GM12878 (cell line): ENCODE data around the gene GRAMD1B. TPM values are rescaled to one million over a fixed set of nuclear protein-coding genes. Genes with fewer than 3 reads are reported as not detected.

Source experiments
- ATAC-seq: fragments of 200-7000 bp; cut with Tn5 transposase; 3 replicates; pipeline ENCODE4 v1.9.1; 2020; ENCODE audit warnings: mild to moderate bottlenecking, moderate library complexity
- BruUV-seq: library from RNA; stranded (reverse); fragments of 400-500 nt; replicated peaks from 2 replicates; lab custom pipeline; 2021; lab: Mats Ljungman, UMichigan
- CTCF ChIA-PET: fragments of 300-600 bp; sonication (Branson Sonifier 250); formaldehyde crosslinking; extraction: SDS; loops from one replicate; lab custom pipeline; 2021; ENCODE audit warnings: inconsistent platforms; lab: Yijun Ruan, JAX
- POLR2A ChIA-PET: fragments of 350-600 bp; formaldehyde crosslinking; extraction: SDS; loops from one replicate; lab custom pipeline; 2021; ENCODE audit warnings: inconsistent platforms; lab: Charles Lee
- RAD21 ChIA-PET: fragments of 300-600 bp; sonication (Branson Sonifier 250); formaldehyde crosslinking; loops from one replicate; lab custom pipeline; 2023; ENCODE audit warnings: antibody characterized with exemption; ENCODE audit not compliant: unreplicated experiment; lab: Charles Lee
- SMC1A ChIA-PET: fragments of 300-600 bp; sonication (Branson Sonifier 250); formaldehyde crosslinking; loops from one replicate; lab custom pipeline; 2023; ENCODE audit not compliant: unreplicated experiment, uncharacterized antibody; lab: Charles Lee
- DNase-seq: peaks from one replicate; pipeline ENCODE4 v3.0.0-alpha.2; 2011; ENCODE audit warnings: low read depth, low spot score
- FAIRE-seq: peaks from 3 replicates; lab custom pipeline; 2011; peaks lifted over from hg19 to GRCh38; lab: Jason Lieb, UNC
- H2AFZ ChIP-seq: 2 replicates; pipeline ENCODE4 v1.6.0; 2011; ENCODE audit warnings: low read depth, low read length, control low read depth; ENCODE audit not compliant: control insufficient read depth
- H3K27ac ChIP-seq: 2 replicates; pipeline ENCODE4 v1.5.1; 2011; ENCODE audit warnings: control low read depth; ENCODE audit not compliant: control insufficient read depth, insufficient read depth
- H3K27me3 ChIP-seq, 2 experiments: replicated peaks in 1 of 2; 2 replicates each; pipeline versions ENCODE4 v1.6.0 to v1.6.1; 2011; ENCODE audit warnings: low read length in 1 of 2; ENCODE audit not compliant: control insufficient read depth in 2 of 2, insufficient read depth in 2 of 2
- H3K36me3 ChIP-seq, 2 experiments: 2 replicates each; pipeline ENCODE4 v1.5.1; 2011; ENCODE audit warnings: low read length in 1 of 2; ENCODE audit not compliant: control insufficient read depth in 2 of 2, insufficient read depth in 2 of 2
- H3K4me1 ChIP-seq: 2 replicates; pipeline ENCODE4 v1.6.1; 2011; ENCODE audit warnings: mild to moderate bottlenecking, low read length, moderate library complexity, mixed read lengths; ENCODE audit not compliant: control insufficient read depth, insufficient read depth
- H3K4me2 ChIP-seq: 2 replicates; pipeline ENCODE4 v1.6.0; 2011; ENCODE audit warnings: control low read depth; ENCODE audit not compliant: control insufficient read depth, insufficient read depth
- H3K4me3 ChIP-seq: fragments of 200-600 bp; sonication (generic); 2 replicates; pipeline ENCODE4 v1.5.1; 2016
- H3K79me2 ChIP-seq: 2 replicates; pipeline ENCODE4 v1.6.0; 2011; ENCODE audit warnings: low read length; ENCODE audit not compliant: control insufficient read depth, insufficient read depth
- H3K9ac ChIP-seq: 2 replicates; pipeline ENCODE4 v1.8.0; 2011; ENCODE audit warnings: low read length, control low read depth, mixed read lengths; ENCODE audit not compliant: control insufficient read depth, insufficient read depth
- H3K9me3 ChIP-seq: replicated peaks from 3 replicates; pipeline ENCODE4 v1.5.1; 2011; ENCODE audit warnings: mild to moderate bottlenecking, low read length; ENCODE audit not compliant: control insufficient read depth, insufficient read depth
- H4K20me1 ChIP-seq: 2 replicates; pipeline ENCODE4 v1.6.0; 2011; ENCODE audit not compliant: control insufficient read depth, insufficient read depth
- CBX5 ChIP-seq: sonication (generic); IDR thresholded peaks from 2 replicates; pipeline ENCODE4 v1.6.1; 2016; ENCODE audit warnings: low read depth, moderate library complexity, mild to moderate bottlenecking, inconsistent platforms
- CREB1 ChIP-seq: IDR thresholded peaks from 2 replicates; pipeline ENCODE4 v1.6.1; 2012; ENCODE audit warnings: low read depth, mild to moderate bottlenecking, inconsistent platforms
- CTCF ChIP-seq, 3 experiments: IDR thresholded peaks in 2 of 3; conservative IDR thresholded peaks in 1 of 3; 2 replicates each; pipeline ENCODE4 v1.5.1; 2011; ENCODE audit warnings: low read depth in 3 of 3, low read length in 3 of 3, mild to moderate bottlenecking in 3 of 3, control low read depth in 2 of 3, moderate library complexity in 2 of 3, inconsistent platforms in 1 of 3, mixed read lengths in 1 of 3; ENCODE audit not compliant: control insufficient read depth in 2 of 3, insufficient read depth in 1 of 3; ENCODE audit errors: extremely low read depth in 1 of 3
- MXI1 ChIP-seq: fragments of 150-350 bp; IDR thresholded peaks from 2 replicates; pipeline ENCODE4 v1.6.1; 2011; ENCODE audit warnings: low read depth, mild to moderate bottlenecking, inconsistent platforms, low read length, improper control_type of control experiment
- MYC ChIP-seq: IDR thresholded peaks from 2 replicates; pipeline ENCODE4 v1.6.1; 2011; ENCODE audit warnings: mild to moderate bottlenecking, low read length, moderate library complexity, inconsistent platforms; ENCODE audit not compliant: insufficient read depth, insufficient replicate concordance, insufficient read length, severe bottlenecking
- NR2F1 ChIP-seq: fragments of 450-650 bp; conservative IDR thresholded peaks from 2 replicates; pipeline ENCODE4 v1.6.1; 2017; ENCODE audit warnings: mild to moderate bottlenecking
- PML ChIP-seq: IDR thresholded peaks from 2 replicates; pipeline ENCODE4 v1.6.1; 2012; ENCODE audit warnings: low read length, inconsistent platforms
- SIN3A ChIP-seq: IDR thresholded peaks from 2 replicates; pipeline ENCODE4 v1.6.1; 2012; ENCODE audit warnings: low read depth, low read length, improper control_type of control experiment
- STAT3 ChIP-seq: IDR thresholded peaks from 2 replicates; pipeline ENCODE4 v1.6.1; 2011; ENCODE audit warnings: low read depth, low read length, improper control_type of control experiment
- ZNF592 ChIP-seq: fragments of 450-650 bp; IDR thresholded peaks from 2 replicates; pipeline ENCODE4 v1.6.1; 2017; ENCODE audit warnings: mild to moderate bottlenecking, moderate library complexity
- ZSCAN29 ChIP-seq: fragments of 450-650 bp; IDR thresholded peaks from 2 replicates; pipeline ENCODE4 v1.6.1; 2017; ENCODE audit warnings: mild to moderate bottlenecking, moderate library complexity
- WGBS: methylation state at CpG from one replicate; pipeline ENCODE4 v1.1.6; 2016; ENCODE audit warnings: low lambda C conversion rate; ENCODE audit not compliant: insufficient replicate concordance, insufficient coverage; ENCODE audit errors: missing lambda C conversion rate; 5-methylcytosine and 5-hydroxymethylcytosine counted together
- in situ Hi-C: fragments of 300-500 bp; cut with MboI; formaldehyde crosslinking; loops from 9 replicates; pipeline ENCODE4 v1.14.3; 2018; ENCODE audit warnings: mixed read lengths
- intact Hi-C: fragments of 100-400 bp; cut with micrococcal nuclease; formaldehyde crosslinking; loops from one replicate; pipeline ENCODE4 v1.14.2; 2022; ENCODE audit not compliant: unreplicated experiment
- polyA plus RNA-seq, 11 experiments: library from polyadenylated mRNA; depleted of rRNA in 4 of 11; unstranded in 6 of 11; stranded (reverse) in 5 of 11; fragments of >200 nt; fragmentation: Nextera tagmentation in 4 of 11; fragmentation: Illumina TruSeq in 1 of 11; extraction: Ambion mirVana in 4 of 11; extraction: Trizol in 1 of 11; gene quantifications; 1 replicate in 1 of 11; 2 replicates in 10 of 11; pipeline versions ENCODE4 v1.2.1 to v1.2.3, GENCODE V29; 2011 to 2016; ENCODE audit warnings: inconsistent platforms in 2 of 11, missing spikeins in 2 of 11, low read depth in 1 of 11
- total RNA-seq, 4 experiments: library from RNA; depleted of rRNA in 3 of 4; stranded (reverse); fragments of >200 nt in 3 of 4; fragmentation: Illumina TruSeq in 1 of 4; extraction: Trizol in 1 of 4; gene quantifications; 2 replicates each; pipeline versions ENCODE4 v1.2.1 to v1.2.3, GENCODE V29; 2013 to 2021
- TF ChIP-seq, protein P1 (sequence below): fragments of 450-650 bp; IDR thresholded peaks from 2 replicates; pipeline ENCODE4 v1.6.1; 2017; ENCODE audit warnings: mild to moderate bottlenecking

The GRAMD1B gene
- total and polyA plus RNA-seq, 10 of the 15 experiments (the other 5 are each of a cell fraction or from before 2014, with no cell fraction given): 1.9 to 49.1 (median 26.9) TPM

DNA sequence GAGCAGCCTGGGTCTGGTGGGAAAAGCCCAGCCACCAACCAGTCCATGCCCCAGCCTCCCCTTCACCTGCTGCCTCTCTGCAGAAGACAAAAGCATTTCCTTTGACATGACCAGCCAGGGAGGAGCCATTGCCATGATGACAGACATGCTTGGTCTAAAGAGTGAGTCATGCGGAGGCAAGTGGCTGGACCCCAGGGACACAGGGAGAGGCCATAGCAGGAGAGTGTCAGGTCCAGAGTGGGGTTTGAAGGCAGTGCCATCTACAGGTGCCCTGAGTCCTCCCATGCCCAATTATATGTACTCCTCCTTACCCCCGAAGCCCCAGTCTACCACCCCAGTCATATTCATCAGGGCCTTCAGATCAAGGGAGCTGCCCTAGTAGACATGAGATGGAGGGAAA, 157.0 kb downstream of the GRAMD1B start:
- FAIRE-seq (no peak), ATAC-seq (no peak), DNase-seq (no peak)
- no peak overlapping the region for H3K4me3 ChIP-seq
- WGBS: 50% methylated on average over 2 of the region's 2 CpGs
- BruUV-seq: no TSS peak
- RAD21 ChIA-PET: no interaction called here
- no peak overlapping the region for H3K27ac ChIP-seq
- H3K4me2 ChIP-seq: no peak overlapping the region
- no peak for TF ChIP-seq CTCF (IDR thresholded peaks at IDR 0.05 in 2 of 3, conservative IDR thresholded peaks at IDR 0.05 in 1 of 3; ENCODE audit: control insufficient read depth in 2 of 3, extremely low read depth in 1 of 3, insufficient read depth in 1 of 3, low read depth in 3 of 3, low read length in 3 of 3)
- no peak for TF ChIP-seq SIN3A
- TF ChIP-seq NR2F1: no peak
- TF ChIP-seq MXI1: no peak
- no peak for TF ChIP-seq CBX5
- TF ChIP-seq STAT3: no peak
- no peak for TF ChIP-seq MYC
- TF ChIP-seq, protein P1, sequence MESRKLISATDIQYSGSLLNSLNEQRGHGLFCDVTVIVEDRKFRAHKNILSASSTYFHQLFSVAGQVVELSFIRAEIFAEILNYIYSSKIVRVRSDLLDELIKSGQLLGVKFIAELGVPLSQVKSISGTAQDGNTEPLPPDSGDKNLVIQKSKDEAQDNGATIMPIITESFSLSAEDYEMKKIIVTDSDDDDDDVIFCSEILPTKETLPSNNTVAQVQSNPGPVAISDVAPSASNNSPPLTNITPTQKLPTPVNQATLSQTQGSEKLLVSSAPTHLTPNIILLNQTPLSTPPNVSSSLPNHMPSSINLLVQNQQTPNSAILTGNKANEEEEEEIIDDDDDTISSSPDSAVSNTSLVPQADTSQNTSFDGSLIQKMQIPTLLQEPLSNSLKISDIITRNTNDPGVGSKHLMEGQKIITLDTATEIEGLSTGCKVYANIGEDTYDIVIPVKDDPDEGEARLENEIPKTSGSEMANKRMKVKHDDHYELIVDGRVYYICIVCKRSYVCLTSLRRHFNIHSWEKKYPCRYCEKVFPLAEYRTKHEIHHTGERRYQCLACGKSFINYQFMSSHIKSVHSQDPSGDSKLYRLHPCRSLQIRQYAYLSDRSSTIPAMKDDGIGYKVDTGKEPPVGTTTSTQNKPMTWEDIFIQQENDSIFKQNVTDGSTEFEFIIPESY: no peak
- no peak for TF ChIP-seq CREB1
- no peak for TF ChIP-seq ZNF592
- no peak for TF ChIP-seq ZSCAN29
- no peak for TF ChIP-seq PML
- H3K36me3 ChIP-seq: peaks cover 0 to 10% of the 10 kb centered on the region in 2 experiments; a peak in 3 of 4 replicates
- SMC1A ChIA-PET: no interaction called here
- intact Hi-C loops: no loop called here
- POLR2A ChIA-PET: no interaction called here
- in situ Hi-C loops: no loop called here
- no peaks in the 10 kb centered on the region for H4K20me1 ChIP-seq
- H3K9ac ChIP-seq: no peak overlapping the region
- no peaks in the 10 kb centered on the region for H3K27me3 ChIP-seq
- H3K79me2 ChIP-seq: no peaks in the 10 kb centered on the region
- no peak overlapping the region for H2AFZ ChIP-seq
- no peaks in the 10 kb centered on the region for H3K9me3 ChIP-seq
- CTCF ChIA-PET: interaction anchor here (1.4 to 1.8 kb wide), 2 partner anchors 11 to 30 kb away, joined by 3 to 8 read pairs; no protein-coding TSS in a partner anchor
- no peaks in the 10 kb centered on the region for H3K4me1 ChIP-seq
